BE2C (cell line): ENCODE data around the gene HELZ2.

Experiments
- DNase-seq: peaks from one replicate; pipeline ENCODE4 v3.0.0-alpha.2; 2020
- H3K27me3 ChIP-seq: fragments of 250-450 bp; sonication (Bioruptor Pico); 2 replicates; pipeline ENCODE4 v1.5.1; 2020; ENCODE audit warnings: mild to moderate bottlenecking
- H3K36me3 ChIP-seq: fragments of 250-450 bp; sonication (Bioruptor Pico); 2 replicates; pipeline ENCODE4 v1.5.1; 2020; ENCODE audit warnings: mild to moderate bottlenecking
- H3K4me1 ChIP-seq: fragments of 250-450 bp; sonication (Bioruptor Pico); 2 replicates; pipeline ENCODE4 v1.5.1; 2020
- H3K4me3 ChIP-seq: 2 replicates; pipeline ENCODE4 v1.5.1; 2011; ENCODE audit warnings: low read depth, low read length
- H3K9me3 ChIP-seq: fragments of 250-450 bp; sonication (Bioruptor Pico); 2 replicates; pipeline ENCODE4 v1.5.1; 2020
- TF ChIP-seq, protein P1 (sequence below): IDR thresholded peaks from 2 replicates; pipeline ENCODE4 v1.5.1; 2012; ENCODE audit warnings: mild to moderate bottlenecking, low read depth, low read length

HELZ2 gene

GRCh38 chr20:63588641-63589041 is 14.6 kb upstream of the HELZ2 start:
- Histone ChIP-seq H3K36me3 (peaks cover 29% of the 10 kb centered on the region), H3K4me1 (no peaks in the 10 kb centered on the region; the same call in 1 of the 2 replicates), H3K4me3 (no peak overlapping the region), H3K9me3 (no peaks in the 10 kb centered on the region), H3K27me3 (no peaks in the 10 kb centered on the region)
- TF ChIP-seq, protein P1, sequence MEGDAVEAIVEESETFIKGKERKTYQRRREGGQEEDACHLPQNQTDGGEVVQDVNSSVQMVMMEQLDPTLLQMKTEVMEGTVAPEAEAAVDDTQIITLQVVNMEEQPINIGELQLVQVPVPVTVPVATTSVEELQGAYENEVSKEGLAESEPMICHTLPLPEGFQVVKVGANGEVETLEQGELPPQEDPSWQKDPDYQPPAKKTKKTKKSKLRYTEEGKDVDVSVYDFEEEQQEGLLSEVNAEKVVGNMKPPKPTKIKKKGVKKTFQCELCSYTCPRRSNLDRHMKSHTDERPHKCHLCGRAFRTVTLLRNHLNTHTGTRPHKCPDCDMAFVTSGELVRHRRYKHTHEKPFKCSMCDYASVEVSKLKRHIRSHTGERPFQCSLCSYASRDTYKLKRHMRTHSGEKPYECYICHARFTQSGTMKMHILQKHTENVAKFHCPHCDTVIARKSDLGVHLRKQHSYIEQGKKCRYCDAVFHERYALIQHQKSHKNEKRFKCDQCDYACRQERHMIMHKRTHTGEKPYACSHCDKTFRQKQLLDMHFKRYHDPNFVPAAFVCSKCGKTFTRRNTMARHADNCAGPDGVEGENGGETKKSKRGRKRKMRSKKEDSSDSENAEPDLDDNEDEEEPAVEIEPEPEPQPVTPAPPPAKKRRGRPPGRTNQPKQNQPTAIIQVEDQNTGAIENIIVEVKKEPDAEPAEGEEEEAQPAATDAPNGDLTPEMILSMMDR, result no peak
- DNase-seq, result no peak

- H3K36me3 ChIP-seq, result peaks cover 25% of the 10 kb centered on the region
- TF ChIP-seq, protein P1, result no peak
These were observed 13.9 kb upstream of the HELZ2 start for GRCh38 chr20:63587776-63588591.

DNA sequence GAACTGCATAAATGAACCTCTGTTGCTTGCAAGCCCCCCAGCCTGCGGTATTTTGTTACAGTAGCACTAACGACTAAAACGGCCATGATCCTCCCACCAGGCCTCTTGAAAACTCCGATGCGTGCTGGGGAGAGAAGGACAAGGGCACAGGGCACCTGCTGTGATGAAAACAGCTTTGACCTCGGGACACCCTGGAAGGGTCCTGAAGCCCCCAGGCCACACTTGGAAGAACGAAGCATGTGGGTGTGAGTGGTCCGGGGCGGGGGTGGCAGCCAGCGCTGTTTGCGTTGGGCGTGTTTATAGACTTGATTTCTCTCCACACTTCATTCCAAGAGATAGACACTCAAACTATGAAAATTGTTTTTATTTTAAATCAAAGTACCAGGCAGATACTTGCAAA is 13.2 kb upstream of the HELZ2 start:
- H3K4me1 ChIP-seq, result no peaks in the 10 kb centered on the region; the same call in 1 of the 2 replicates
- peaks cover 19% of the 10 kb centered on the region for H3K36me3 ChIP-seq
- TF ChIP-seq, protein P1, result no peak
- H3K9me3 ChIP-seq, result no peaks in the 10 kb centered on the region
- no peak overlapping the region for H3K4me3 ChIP-seq
- DNase-seq, result no peak
- no peaks in the 10 kb centered on the region for H3K27me3 ChIP-seq

More at GRCh38 chr20:63587776-63588591, 13.9 kb upstream of the HELZ2 start:
- no peaks in the 10 kb centered on the region; the same call in 1 of the 2 replicates for H3K4me1 ChIP-seq
- no peak overlapping the region for H3K4me3 ChIP-seq
- H3K27me3 ChIP-seq, result no peaks in the 10 kb centered on the region
- no peak for DNase-seq
- no peaks in the 10 kb centered on the region for H3K9me3 ChIP-seq

GRCh38 chr20:63586797-63587196 is 12.8 kb upstream of the HELZ2 start:
- Histone ChIP-seq H3K4me1 (no peaks in the 10 kb centered on the region; the same call in 1 of the 2 replicates), H3K9me3 (no peaks in the 10 kb centered on the region), H3K27me3 (no peaks in the 10 kb centered on the region), H3K4me3 (no peak overlapping the region), H3K36me3 (peaks cover 18% of the 10 kb centered on the region)
- TF ChIP-seq, protein P1, result no peak
- no peak for DNase-seq

DNA sequence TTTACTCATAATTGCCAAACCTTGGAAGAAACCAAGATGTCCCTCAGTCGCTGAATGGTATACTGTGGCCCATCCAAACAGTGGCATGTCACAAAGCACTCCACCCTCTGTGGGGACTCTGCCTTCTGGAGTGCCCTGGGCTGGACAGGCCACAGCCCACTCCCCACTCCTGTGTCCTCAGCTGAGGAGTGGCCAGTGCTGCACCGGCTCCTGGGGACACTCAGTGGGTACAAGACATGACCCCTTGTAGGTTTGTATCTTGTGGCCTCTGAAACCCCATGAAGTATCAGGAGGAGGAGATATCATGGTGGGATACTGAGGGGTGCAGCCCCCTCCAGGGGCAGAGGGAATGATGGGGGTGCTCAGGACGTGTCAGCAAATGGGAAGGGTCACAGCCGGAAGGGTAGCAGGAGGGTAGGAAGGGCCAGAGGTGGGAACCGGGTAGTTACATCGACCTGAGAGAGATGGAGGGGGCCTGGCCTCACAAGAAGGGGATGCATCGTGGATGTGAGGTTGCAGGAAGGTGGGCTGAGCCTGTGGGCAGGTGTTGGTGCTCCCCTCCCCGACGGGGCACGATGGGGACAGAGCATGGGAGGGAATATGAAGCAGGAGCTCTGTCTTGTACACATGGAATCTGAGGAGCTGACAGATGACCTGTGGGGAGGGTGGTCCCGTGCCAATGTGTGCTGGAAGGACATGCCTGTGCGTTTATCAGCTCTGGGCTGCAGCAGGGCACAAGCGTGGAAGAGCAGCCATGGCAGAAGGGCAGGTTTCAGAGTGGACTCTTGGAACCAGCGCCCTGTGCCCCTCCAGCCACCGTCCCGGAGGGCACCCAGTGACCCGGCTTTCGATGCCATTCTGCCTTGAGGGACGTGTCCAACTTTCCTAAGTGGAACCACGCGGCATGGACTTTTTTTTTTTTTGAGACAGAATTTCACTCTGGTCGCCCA is 11.9 kb upstream of the HELZ2 start:
- Histone ChIP-seq H3K36me3 (peaks cover 14% of the 10 kb centered on the region), H3K9me3 (no peaks in the 10 kb centered on the region), H3K4me1 (peaks cover 3% of the 10 kb centered on the region; the same call in 1 of the 2 replicates), H3K4me3 (no peak overlapping the region), H3K27me3 (no peaks in the 10 kb centered on the region)
- TF ChIP-seq, protein P1, result no peak
- no peak for DNase-seq
